HG03342 (cell line): Measurements from ENCODE around the gene ENPP6.
"Not testable (repeated sequence)": the region's sequence is repeated elsewhere in the genome, so short reads cannot be mapped to it uniquely, and the experiment has no call there.

Experiments used
- ATAC-seq: cut with Tn5 transposase; IDR thresholded peaks from one replicate; pipeline ENCODE4 v1.9.1; 2021; ENCODE audit warnings: mild to moderate bottlenecking, moderate library complexity; ENCODE audit not compliant: unreplicated experiment

Gene ENPP6

DNA sequence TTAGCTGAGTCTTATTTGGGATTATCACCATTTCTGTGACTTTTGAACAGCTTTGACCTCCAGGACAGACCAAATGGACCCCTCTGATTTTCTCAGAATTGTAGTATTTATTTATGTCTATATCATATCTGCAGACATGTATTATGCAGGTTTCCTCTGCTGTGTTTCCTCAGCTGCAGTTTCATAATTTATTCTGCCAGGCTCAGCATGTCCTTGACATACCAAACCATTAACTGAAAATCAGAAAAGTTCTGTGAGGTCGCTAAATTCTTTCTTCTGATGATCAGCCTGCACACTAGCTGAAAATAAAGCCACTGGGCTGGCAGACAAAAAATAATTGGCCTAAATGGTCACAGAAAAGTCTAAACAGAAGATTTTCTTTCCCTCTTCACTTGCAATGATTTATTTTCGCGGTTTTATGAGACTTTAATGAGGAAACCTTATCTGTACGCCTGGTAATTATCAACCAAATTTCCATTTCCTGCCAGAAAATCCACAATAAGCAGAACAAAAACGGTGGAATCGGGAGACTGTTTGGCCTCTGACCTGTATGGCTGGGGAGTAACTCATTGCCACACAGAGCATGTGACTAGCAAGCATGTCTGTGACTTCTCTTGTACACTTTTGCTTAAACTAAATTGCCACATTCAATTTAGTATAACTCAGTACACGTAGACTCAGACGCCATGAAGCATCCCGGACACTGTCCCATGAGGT lies 150.9 kb downstream of the ENPP6 start:
- ATAC-seq, result no peak

DNA sequence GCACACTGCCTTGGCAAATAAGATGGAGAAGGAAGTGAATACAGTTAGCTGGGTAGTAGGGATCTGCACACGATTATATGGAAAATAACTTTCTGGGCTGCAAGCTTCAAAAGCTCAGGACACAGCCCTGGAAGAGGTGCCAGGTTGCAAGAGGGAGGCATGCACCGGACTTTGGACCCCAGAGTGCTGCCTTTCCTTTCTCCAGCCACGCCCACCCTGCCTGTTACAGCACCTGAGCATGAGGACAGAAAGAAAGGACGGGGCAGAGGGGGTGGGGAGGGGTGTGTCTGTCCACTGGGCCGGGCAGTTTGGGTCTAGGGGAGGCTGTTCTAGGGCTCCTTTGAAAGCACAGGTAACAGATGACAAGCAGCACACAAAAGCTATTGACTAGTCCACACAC lies 152.8 kb downstream of the ENPP6 start:
- no peak for ATAC-seq

DNA sequence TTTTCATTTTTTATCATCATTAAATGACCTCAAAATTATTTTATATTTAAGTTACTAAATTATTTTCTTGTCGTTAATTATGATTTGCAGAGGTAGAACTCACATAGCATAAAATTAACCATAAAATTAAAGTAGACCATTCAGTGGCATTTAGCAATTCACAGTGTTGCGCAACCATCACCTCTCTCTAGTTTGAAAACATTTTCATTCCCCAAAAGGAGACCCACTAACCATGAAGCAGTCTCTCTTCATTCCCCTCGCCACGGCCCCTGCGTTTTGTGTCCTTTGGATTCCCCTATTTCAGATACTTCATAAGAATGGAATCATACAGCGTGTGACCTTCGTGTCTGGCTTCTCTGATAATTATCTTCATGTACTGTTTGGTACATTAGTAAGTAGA lies 154.9 kb downstream of the ENPP6 start:
- no peak for ATAC-seq

DNA sequence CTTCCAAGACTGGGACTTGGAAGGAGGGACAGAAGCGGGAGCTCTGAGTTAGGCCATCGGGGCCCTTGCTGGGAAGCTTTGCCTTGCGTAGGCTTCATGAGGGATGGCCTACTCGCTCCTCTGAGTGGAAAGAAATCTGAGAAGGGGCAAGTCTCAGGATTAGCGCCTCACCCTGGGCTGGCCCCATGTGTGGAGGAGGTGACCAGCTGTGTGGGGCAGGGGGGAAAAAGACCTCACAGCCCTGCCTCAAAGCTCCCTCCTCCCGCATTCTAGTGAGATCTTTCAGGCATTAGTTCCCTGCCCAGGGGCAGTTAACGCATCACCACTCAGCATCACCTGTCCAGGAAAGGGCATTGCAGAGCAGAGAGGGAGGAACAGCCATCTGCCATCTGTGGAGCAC lies 156.1 kb downstream of the ENPP6 start:
- ATAC-seq, result no peak

DNA sequence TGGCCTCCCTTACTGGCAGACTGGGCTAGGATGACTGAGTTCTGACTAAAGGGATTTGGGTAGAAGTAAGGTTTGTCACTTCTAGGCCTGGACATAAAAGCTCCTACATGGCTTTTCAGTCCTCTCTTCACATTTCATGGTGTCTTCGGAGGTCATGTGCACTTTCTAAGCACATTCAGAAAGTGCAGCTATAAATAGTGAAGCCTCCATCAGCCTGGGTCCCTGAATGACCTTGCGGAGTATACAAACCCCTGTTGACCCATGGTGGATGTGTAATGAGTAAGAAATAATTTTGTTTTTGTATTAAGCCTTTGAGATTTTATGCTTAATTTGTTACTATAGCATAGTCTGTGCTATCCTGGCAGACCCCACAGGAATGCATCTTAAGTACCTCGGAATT lies 158.6 kb downstream of the ENPP6 start:
- ATAC-seq, result no peak

DNA sequence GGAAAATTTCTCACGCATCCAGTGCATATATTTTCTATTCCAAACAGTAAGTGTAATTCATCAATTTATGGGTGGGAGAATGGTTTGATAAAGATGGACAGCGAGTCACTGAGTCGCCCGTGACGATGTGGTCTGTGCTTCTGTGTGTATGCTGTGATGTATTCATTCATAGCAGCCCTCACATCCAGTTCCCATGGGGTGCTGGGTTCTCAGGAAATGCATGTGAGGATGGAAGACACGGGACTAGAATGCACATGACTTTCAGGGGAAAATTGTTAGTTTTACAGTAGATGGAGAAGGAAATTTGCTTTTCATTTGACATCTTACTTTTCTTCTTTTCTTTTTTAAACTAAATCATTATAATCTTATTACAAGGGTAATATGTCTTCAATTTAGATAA lies 159.6 kb downstream of the ENPP6 start:
- no peak for ATAC-seq

DNA sequence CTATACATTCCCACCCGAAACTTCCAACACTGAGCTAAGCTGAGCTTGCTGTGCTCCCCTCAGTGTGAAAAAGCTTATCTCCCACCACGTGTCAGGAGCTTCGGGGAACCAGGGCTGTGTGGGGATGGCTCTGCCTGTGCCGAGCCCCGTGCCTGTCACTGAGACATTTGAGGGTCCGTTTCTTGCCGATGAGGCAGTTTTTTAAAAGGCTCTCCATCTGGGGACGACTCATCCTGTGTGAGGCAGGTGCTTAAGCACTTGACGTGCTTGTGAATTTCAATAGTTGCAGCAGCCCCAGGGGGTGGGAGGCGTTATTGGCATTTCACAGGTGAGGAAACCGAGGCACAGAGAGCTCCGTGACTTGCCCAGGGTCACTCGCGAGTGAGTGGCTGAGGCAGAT lies 160.8 kb downstream of the ENPP6 start:
- ATAC-seq, result no peak

DNA sequence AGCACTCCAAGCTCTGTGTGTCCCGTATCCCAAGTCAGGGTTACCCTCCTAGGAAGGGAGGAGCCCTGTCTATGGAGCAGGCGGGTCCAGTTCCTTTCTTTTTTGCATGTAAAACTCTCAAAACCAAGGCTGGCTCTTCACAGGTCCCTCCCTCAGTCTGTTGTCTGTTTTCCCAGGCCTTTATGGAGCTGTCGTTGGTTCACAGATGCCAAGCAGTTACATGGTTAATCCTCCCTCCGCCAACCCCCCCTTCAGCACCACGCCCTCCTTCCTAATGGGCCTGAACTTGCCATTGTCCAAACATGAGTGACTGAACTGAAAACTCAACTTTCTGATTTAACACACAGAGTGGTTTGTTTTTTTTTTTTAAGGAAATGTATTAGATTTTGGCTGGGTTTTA lies 164.2 kb downstream of the ENPP6 start:
- ATAC-seq, result no peak

DNA sequence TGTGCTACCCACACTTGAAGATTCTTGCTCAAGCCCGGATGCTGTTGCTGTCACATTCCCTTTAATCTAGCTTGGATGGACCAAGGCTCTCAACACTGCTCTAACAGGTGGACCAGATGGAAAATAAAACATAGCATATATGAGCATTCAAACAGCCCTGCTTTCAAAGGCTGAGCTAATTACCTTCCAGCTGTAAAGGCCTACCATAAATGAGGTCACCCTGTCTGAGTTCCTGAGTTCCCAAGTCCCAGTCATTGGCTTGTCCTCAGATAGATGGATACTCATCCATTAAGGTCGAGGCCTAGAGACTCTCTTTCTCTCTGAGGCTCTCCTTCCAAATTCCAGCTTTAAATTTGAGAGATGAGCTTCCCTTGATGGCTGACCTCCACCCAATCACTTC lies 165.1 kb downstream of the ENPP6 start:
- ATAC-seq, result no peak

DNA sequence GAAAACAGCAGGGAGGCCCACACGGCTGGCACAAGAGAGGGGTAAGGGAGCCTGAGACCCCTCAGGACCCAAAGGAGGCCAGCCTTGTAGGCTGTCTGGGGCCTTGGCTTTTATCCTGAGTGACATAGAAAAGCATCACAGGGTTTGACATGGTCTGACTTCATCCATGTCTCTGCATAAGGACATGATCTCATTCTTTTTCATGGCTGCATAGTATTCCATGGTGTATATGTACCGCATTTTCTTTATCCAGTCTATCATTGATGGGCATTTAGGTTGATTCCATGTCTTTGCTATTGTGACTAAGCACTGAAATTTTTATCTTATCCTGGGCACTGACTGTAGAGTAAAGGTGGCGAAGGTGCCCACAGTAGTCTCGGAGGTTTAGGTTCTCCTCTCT lies 166.4 kb downstream of the ENPP6 start:
- not testable (repeated sequence) for ATAC-seq

DNA sequence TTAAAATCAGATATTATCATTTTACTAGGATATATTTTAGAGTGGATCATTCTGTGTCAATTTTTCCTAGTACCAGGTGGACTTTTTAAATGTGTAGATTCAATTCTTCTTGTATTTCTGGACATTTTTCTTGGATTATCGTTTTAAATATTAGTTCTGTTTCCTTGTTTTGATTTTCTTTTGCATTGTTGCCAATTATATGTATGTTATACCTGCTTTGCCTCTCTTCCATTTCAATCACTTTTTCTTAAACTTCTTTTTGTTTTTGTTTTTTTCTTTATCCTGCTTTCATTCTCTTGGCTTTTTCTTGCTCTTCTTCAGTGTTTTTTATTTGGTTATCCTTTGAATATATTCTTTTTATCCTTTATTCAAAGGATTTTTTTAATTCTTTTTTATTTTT lies 171.5 kb downstream of the ENPP6 start:
- ATAC-seq, result no peak

DNA sequence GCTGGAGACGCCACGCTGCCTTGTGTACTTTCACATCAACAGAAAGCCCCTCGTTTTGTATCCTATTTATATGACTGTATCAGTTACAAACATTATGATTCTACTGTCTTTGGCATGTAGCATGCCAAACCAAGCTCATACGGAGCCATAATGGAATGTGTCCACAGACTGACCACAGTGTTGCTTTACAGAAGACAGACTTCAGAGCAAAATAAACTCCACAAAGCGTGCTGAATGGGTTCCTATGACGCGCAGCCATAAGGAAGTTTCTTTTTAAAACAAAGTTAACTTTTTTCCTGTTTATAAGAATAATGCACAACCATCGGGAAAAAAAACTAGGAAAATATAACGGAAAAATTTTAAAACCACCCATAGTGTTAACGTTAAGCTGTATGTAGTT lies 176.5 kb downstream of the ENPP6 start:
- ATAC-seq, result no peak

DNA sequence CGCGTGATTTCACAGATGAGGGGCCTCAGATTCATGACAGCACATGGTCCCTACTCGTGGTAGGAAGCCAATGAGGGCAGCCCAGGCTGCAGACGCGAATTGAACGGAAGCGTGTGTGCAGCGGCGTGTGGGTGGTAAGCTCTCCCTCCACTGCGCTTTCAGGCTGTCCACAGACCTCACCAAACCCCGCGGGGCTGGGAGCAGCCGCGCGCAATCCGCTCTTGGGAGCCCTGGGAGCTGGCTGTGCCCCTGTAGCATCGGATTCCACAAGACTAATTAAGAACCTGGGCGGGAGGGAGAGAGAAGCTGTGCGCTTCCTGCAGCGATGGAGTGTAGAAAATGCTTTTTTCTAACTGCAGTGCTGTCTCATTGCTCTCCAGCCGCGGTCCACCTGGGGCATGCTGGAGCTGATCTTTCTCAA lies 177.7 kb downstream of the ENPP6 start:
- ATAC-seq, result no peak
